SU-DHL-6 (cell line): ENCODE results near the gene ZBTB17.

Experiments
- EZH2phosphoT487 ChIP-seq: fragments of 200-600 bp; sonication (generic), shearing (Covaris generic); conservative IDR thresholded peaks from 2 replicates; pipeline ENCODE4 v1.6.1; 2018; ENCODE audit warnings: mild to moderate bottlenecking, antibody characterized with exemption, low read length, moderate library complexity, mixed read lengths
- TF ChIP-seq, protein P1 (sequence below): fragments of 200-600 bp; sonication (generic); IDR thresholded peaks from one replicate; pipeline ENCODE4 v1.5.1; 2017; ENCODE audit warnings: antibody characterized with exemption, mild to moderate bottlenecking, low read length, moderate library complexity; ENCODE audit not compliant: insufficient read depth, poor library complexity, severe bottlenecking

DNA sequence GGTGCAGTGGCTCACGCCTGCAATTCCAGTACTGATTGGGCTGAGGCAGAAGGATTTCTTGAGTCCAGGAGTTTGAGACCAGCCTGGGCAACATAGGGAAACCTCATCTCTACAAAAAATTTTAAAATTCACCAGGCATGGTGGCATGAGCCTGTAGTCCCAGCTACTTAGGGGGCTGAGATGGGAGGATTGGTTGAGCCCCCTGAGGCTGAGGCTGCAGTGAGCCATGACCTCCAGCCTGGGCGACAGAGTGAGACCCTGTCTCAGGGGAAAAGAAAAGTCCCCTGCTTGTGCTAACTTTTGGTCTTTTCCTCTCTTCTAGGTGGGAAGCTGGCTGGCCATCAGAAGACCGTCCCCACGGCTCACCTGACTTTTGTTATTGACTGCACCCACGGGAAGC is 29.7 kb upstream of the ZBTB17 start:
- TF ChIP-seq, protein P1, sequence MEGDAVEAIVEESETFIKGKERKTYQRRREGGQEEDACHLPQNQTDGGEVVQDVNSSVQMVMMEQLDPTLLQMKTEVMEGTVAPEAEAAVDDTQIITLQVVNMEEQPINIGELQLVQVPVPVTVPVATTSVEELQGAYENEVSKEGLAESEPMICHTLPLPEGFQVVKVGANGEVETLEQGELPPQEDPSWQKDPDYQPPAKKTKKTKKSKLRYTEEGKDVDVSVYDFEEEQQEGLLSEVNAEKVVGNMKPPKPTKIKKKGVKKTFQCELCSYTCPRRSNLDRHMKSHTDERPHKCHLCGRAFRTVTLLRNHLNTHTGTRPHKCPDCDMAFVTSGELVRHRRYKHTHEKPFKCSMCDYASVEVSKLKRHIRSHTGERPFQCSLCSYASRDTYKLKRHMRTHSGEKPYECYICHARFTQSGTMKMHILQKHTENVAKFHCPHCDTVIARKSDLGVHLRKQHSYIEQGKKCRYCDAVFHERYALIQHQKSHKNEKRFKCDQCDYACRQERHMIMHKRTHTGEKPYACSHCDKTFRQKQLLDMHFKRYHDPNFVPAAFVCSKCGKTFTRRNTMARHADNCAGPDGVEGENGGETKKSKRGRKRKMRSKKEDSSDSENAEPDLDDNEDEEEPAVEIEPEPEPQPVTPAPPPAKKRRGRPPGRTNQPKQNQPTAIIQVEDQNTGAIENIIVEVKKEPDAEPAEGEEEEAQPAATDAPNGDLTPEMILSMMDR = no peak
- no peak for TF ChIP-seq EZH2phosphoT487
